Measurements from ENCODE around the gene FLT1. TPM values are rescaled to one million over a fixed set of nuclear protein-coding genes. Genes with fewer than 3 reads are reported as not detected.

Gene FLT1
- total RNA-seq, 2 donors from 2014 or later, result 12.3 to 44.6 TPM

GRCh38 chr13:28282451-28282850, 212.5 kb downstream of the FLT1 start:
- H3K27ac ChIP-seq, result no peak overlapping the region
- peaks cover 19% of the 10 kb centered on the region for H3K36me3 ChIP-seq
- ATAC-seq (ENCODE audit: insufficient number of reproducible peaks, low FRiP score, low read depth) (no peak), DNase-seq (ENCODE audit: low spot score) (no peak)
- H3K27me3 ChIP-seq (replicated peaks; ENCODE audit: insufficient read depth), result no peaks in the 10 kb centered on the region
- H3K9me3 ChIP-seq, result no peaks in the 10 kb centered on the region
- no peaks in the 10 kb centered on the region for H3K4me1 ChIP-seq (ENCODE audit: control insufficient read depth in 1 of 2, low read depth in 2 of 2)
- TF ChIP-seq CTCF (IDR thresholded peaks at IDR 0.05), result no peak
- H3K4me3 ChIP-seq, result no peak overlapping the region

GRCh38 chr13:28273919-28274318, 221.0 kb downstream of the FLT1 start:
- Histone ChIP-seq H3K4me1 (ENCODE audit: control insufficient read depth in 1 of 2, low read depth in 2 of 2) (no peaks in the 10 kb centered on the region), H3K27ac (no peak overlapping the region), H3K27me3 (replicated peaks; ENCODE audit: insufficient read depth) (no peaks in the 10 kb centered on the region), H3K36me3 (peaks cover 6% of the 10 kb centered on the region), H3K9me3 (no peaks in the 10 kb centered on the region), H3K4me3 (no peak overlapping the region)
- DNase-seq (ENCODE audit: low spot score) (no peak), ATAC-seq (ENCODE audit: insufficient number of reproducible peaks, low FRiP score, low read depth) (no peak)
- no peak for TF ChIP-seq CTCF (IDR thresholded peaks at IDR 0.05)

DNA sequence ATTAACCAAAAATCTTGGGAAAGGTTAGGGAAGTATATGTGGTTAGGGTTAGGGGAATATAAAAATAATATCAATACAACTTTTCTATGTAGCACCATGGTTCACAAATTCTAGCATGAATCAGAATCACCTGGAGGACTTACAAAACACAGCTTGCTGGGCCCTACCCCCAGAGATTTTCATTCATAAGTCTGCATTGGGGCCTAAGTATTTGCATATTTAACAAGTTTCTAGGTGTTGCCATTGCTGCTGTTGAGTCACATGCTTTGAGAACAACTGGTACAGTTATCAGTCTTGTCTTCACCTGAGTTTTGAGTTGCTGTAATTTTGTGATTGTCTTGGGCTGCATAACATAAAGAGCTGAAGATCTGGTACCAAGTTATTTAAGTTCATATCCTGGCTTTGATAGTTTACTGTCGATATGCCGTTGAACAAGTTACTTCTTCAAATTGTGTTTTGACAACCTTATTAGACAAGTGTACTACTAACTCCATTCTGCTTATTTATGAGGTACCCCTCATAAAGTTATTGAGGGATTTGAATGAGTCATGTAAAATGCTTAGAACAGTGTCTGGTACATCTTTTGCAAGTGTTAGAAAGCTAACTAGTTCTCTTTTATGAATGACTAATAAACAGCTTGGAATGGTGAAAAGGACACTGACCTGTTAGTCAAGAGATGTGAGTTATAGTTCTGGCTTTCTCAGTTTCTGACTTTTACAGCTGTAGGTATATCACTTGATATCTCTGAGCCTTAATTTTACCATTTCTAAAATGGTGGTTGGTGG, 223.7 kb downstream of the FLT1 start:
- ATAC-seq (ENCODE audit: insufficient number of reproducible peaks, low FRiP score, low read depth) (no peak), DNase-seq (ENCODE audit: low spot score) (no peak)
- Histone ChIP-seq H3K9me3 (no peaks in the 10 kb centered on the region), H3K4me1 (ENCODE audit: control insufficient read depth in 1 of 2, low read depth in 2 of 2) (no peaks in the 10 kb centered on the region), H3K4me3 (no peak overlapping the region), H3K27me3 (replicated peaks; ENCODE audit: insufficient read depth) (no peaks in the 10 kb centered on the region), H3K36me3 (peaks cover 6% of the 10 kb centered on the region), H3K27ac (no peak overlapping the region)
- no peak for TF ChIP-seq CTCF (IDR thresholded peaks at IDR 0.05)

GRCh38 chr13:28268800-28269223, 226.1 kb downstream of the FLT1 start:
- DNase-seq (ENCODE audit: low spot score) (no peak), ATAC-seq (ENCODE audit: insufficient number of reproducible peaks, low FRiP score, low read depth) (no peak)
- Histone ChIP-seq H3K27me3 (replicated peaks; ENCODE audit: insufficient read depth) (no peaks in the 10 kb centered on the region), H3K36me3 (peaks cover 6% of the 10 kb centered on the region), H3K4me3 (no peak overlapping the region), H3K27ac (no peak overlapping the region), H3K9me3 (no peaks in the 10 kb centered on the region), H3K4me1 (ENCODE audit: control insufficient read depth in 1 of 2, low read depth in 2 of 2) (no peaks in the 10 kb centered on the region)
- TF ChIP-seq CTCF (IDR thresholded peaks at IDR 0.05), result no peak

DNA sequence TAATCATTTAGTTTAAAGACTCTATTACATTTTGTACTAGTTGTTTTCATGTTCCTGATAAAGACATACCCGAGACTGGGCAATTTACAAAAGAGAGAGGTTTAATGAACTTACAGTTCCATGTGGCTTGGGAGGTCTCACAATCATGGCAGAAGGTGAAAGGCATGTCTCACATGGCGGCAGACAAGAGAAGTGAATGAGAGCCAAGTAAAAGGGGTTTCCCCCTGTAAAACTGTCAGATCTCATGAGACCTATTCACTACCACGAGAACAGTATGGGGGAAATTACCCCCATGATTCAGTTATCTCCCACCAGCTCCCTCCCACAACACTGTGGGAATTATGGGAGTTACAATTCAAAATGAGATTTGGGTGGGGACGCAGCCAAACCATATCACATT, 227.4 kb downstream of the FLT1 start:
- no peaks in the 10 kb centered on the region for H3K4me1 ChIP-seq (ENCODE audit: control insufficient read depth in 1 of 2, low read depth in 2 of 2)
- DNase-seq (ENCODE audit: low spot score) (no peak), ATAC-seq (ENCODE audit: insufficient number of reproducible peaks, low FRiP score, low read depth) (no peak)
- no peak overlapping the region for H3K27ac ChIP-seq
- H3K4me3 ChIP-seq, result no peak overlapping the region
- peaks cover 6% of the 10 kb centered on the region for H3K36me3 ChIP-seq
- H3K27me3 ChIP-seq (replicated peaks; ENCODE audit: insufficient read depth), result no peaks in the 10 kb centered on the region
- H3K9me3 ChIP-seq, result no peaks in the 10 kb centered on the region
- no peak for TF ChIP-seq CTCF (IDR thresholded peaks at IDR 0.05)
